Measurements from ENCODE around the gene SCIN.

GRCh38 chr7:12640299-12641096 lies 70.0 kb downstream of the SCIN start:
- TF ChIP-seq, protein P1, sequence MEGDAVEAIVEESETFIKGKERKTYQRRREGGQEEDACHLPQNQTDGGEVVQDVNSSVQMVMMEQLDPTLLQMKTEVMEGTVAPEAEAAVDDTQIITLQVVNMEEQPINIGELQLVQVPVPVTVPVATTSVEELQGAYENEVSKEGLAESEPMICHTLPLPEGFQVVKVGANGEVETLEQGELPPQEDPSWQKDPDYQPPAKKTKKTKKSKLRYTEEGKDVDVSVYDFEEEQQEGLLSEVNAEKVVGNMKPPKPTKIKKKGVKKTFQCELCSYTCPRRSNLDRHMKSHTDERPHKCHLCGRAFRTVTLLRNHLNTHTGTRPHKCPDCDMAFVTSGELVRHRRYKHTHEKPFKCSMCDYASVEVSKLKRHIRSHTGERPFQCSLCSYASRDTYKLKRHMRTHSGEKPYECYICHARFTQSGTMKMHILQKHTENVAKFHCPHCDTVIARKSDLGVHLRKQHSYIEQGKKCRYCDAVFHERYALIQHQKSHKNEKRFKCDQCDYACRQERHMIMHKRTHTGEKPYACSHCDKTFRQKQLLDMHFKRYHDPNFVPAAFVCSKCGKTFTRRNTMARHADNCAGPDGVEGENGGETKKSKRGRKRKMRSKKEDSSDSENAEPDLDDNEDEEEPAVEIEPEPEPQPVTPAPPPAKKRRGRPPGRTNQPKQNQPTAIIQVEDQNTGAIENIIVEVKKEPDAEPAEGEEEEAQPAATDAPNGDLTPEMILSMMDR (IDR thresholded peaks at IDR 0.05), result no peak
- no peak for TF ChIP-seq POLR2A (IDR thresholded peaks at IDR 0.05)

All from adrenal gland (tissue), 5 donors.